Stimulated activated effector memory CD8-positive, alpha-beta T cell treated with anti-CD3 and anti-CD28 coated beads, Interleukin-12 subunit alpha, Interleukin-12 subunit beta, amount 100 ng/mL, for 72 hours (primary cell): Measurements from ENCODE around the gene APOLD1.
"Not testable (repeated sequence)": the region's sequence is repeated elsewhere in the genome, so short reads cannot be mapped to it uniquely, and the experiment has no call there.

ENCODE experiments used
- ATAC-seq: fragments of 150-1000 bp; cut with Tn5 transposase; 2 replicates; pipeline ENCODE4 v1.10.0; 2021
- DNase-seq, 2 donors: peaks; one replicate each; pipeline ENCODE4 v3.0.0; 2021 to 2022; ENCODE audit warnings: low spot score in 2 of 2
- H3K27ac Mint-ChIP-seq: one replicate; pipeline ENCODE4 v1.8.0; 2022; ENCODE audit warnings: mild to moderate bottlenecking, mixed read lengths
- H3K36me3 Mint-ChIP-seq: one replicate; pipeline ENCODE4 v1.8.0; 2022; ENCODE audit warnings: mild to moderate bottlenecking, mixed read lengths
- H3K4me1 Mint-ChIP-seq: one replicate; pipeline ENCODE4 v1.8.0; 2022; ENCODE audit warnings: mixed read lengths
- H3K4me3 Mint-ChIP-seq: one replicate; pipeline ENCODE4 v1.8.0; 2022; ENCODE audit warnings: mild to moderate bottlenecking, mixed read lengths
- H3K9me3 Mint-ChIP-seq: one replicate; pipeline ENCODE4 v1.8.0; 2022; ENCODE audit warnings: mixed read lengths

Gene APOLD1

DNA sequence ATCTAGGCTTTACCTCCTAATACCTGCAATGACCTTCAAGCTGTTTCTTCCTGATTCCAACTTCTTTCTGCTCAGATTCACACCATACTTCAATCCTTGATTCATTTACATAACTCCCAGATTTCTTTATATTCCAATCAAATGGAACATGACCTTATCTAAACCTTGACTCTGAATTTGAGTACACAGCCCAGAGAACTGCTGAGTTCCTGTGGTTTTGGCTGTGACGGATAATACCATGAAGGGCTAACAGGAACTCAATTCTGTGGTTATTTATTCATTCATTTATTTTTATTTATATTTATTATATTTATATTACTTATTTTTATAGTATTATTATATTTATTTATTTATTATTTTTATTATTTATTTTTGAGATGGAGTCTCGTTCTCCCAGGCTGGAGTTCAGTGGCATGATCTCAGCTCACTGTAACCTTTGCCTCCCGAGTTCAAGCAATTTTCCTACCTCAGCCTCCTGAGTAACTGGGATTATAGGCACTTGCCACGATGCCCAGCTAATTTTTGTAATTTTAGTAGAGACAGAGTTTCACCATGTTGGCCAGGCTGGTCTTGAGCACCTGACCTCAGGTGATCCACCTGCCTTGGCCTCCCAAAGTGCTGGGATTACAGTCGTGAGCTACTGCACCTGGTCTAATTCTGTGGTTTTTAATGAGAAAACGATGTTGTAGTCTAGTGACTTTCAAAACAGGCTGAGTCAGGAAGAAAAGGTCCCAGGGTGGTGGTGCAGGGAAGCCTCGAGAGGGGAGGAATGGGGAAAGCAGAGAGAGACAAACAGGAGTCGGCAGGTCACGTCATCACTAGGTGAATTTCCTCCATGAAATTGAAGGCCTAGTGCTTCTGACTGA, 11.7 kb downstream of the APOLD1 start:
- ATAC-seq: no peak
- H3K4me1 Mint-ChIP-seq: peaks cover 9% of the 10 kb centered on the region
- no peaks in the 10 kb centered on the region for H3K9me3 Mint-ChIP-seq
- H3K4me3 Mint-ChIP-seq: no peak overlapping the region
- H3K27ac Mint-ChIP-seq: no peak overlapping the region
- DNase-seq: no peak
- no peaks in the 10 kb centered on the region for H3K36me3 Mint-ChIP-seq

DNA sequence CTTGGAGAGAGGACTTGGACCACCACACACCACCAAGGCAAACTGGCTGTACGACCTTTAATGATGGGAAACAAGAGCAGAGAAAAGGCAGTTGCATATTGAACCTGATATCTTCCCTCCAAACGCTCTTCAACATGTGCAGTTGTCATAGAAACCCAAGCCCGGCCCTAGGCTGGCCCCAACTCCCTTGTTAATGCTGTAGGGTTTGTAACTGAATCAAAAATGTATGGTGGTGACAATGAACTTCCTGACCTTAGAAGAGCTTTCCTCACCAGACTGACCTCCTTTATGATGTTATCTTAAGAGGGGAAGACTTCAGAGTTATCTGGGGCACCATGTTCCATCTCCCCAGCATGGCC, 12.3 kb downstream of the APOLD1 start:
- ATAC-seq (no peak), DNase-seq (no peak)
- Mint-ChIP-seq H3K4me1 (peaks cover 12% of the 10 kb centered on the region), H3K9me3 (no peaks in the 10 kb centered on the region), H3K4me3 (no peak overlapping the region), H3K27ac (no peak overlapping the region), H3K36me3 (no peaks in the 10 kb centered on the region)

DNA sequence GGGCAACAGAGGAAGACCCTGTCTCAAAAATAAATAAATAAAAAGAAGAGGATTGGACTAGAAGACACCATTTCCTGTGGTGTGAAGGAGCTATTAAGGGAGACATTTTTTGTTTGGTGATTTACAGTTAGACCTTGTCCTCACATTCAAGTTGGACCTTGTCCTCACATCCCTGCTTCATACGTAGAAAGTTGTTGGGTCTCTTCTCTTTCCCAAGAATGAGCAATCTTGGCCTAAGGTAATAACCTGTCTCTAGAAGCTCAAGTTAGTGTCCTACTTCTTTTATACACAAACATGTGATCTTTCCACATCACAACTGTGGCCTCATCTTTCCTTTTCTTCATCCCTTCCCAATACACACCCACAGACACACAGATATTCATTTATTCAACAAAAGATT, 13.0 kb downstream of the APOLD1 start:
- Mint-ChIP-seq H3K9me3 (no peaks in the 10 kb centered on the region), H3K4me3 (no peak overlapping the region), H3K36me3 (peaks cover 5% of the 10 kb centered on the region), H3K4me1 (peaks cover 19% of the 10 kb centered on the region), H3K27ac (no peak overlapping the region)
- no peak for ATAC-seq
- no peak for DNase-seq

DNA sequence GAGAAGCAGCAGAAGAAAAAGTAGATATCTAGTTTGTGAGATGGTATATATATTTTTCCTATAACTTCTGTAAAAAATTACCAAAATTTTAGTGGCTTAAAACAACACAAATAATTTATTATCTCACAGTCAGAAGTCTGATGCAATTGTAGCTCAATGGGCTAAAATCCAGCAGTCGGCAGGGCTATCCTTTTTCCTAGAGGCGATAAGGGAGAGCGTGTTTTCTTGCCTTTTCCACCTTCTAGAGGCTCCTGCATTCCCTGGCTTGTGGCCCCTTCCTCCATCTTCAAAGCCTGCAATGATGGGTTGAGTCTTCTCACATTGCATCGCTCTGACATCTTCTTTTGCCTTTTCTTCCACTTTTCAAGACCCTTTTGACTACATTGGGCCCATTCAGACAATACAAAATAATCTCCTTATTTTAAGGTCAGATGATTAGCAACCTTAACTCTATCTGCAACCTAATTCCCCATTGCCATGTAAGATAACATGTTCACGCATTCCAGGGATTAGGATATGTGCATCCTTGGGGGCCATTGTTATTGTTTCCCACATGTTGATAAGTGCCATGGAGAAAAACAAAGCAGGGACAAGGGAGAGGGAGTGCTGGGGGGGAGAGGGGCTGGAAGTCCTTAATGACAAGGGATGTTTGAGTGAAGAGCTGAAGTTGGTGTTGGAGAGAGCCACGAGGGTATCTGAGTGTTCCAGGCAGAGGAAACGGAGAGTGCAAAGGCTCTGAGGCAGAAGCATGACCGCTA, 13.9 kb downstream of the APOLD1 start:
- H3K36me3 Mint-ChIP-seq: peaks cover 6% of the 10 kb centered on the region
- no peak overlapping the region for H3K27ac Mint-ChIP-seq
- peaks cover 23% of the 10 kb centered on the region for H3K4me1 Mint-ChIP-seq
- DNase-seq: no peak
- no peak for ATAC-seq
- no peak overlapping the region for H3K4me3 Mint-ChIP-seq
- no peaks in the 10 kb centered on the region for H3K9me3 Mint-ChIP-seq

DNA sequence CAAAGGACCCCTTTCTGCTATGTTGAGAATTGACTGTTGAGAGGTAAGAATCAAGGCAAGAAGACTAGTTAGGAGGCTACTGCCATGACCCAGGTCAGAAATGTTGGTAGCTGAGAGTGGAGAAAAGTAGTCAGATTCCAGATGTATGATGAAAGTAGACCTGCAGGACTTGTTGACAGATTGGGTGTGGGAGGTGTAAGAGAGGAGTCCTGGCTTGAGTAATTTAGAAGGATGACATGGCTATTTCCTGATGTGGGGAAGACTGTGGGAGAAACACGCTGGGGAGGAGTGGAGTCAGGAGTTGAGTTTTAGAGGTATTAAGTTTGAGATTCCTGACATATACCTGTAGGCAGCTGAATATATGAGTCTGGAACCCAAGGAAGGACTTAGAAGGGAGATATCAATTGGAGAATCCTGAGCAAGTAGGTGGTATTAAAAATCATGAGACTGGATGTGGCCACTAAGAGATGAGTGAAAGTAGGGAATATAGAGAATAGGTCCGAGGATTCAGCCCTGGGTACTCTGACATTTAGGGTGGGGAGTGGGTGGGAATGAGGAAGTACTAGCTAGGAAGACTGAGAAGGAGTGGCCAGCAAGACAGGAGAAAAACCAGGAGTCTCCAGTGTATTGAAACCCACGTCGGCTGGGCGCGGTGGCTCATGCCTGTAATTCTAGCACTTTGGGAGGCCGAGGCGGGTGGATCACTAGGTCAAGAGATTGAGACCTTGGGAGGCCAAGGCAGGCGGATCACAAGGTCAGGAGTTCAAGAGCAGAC, 15.1 kb downstream of the APOLD1 start:
- peaks cover 30% of the 10 kb centered on the region for H3K4me1 Mint-ChIP-seq
- no peak overlapping the region for H3K4me3 Mint-ChIP-seq
- peaks cover 6% of the 10 kb centered on the region for H3K36me3 Mint-ChIP-seq
- no peaks in the 10 kb centered on the region for H3K9me3 Mint-ChIP-seq
- DNase-seq: no peak
- ATAC-seq: no peak
- no peak overlapping the region for H3K27ac Mint-ChIP-seq

DNA sequence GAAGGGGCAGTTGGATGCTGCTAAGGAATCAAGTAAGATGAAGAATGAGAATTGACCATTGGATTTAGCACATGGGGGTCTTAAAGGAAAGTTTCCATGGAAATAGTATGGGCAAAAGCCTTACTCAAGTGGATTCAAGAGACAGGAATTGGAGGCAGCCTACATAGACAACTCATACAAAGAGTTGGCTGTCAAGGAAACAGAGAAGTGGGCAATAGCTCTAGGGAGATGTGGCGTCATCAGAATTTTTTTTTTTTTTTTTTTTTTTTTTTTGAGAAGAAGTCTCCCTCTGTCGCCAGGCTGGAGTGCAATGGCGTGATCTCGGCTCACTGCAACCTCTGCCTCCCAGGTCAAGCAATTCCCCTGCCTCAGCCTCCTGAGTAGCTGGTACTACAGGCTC, 16.2 kb downstream of the APOLD1 start:
- DNase-seq, ATAC-seq, H3K27ac Mint-ChIP-seq, H3K36me3 Mint-ChIP-seq, H3K9me3 Mint-ChIP-seq, H3K4me3 Mint-ChIP-seq: not testable (repeated sequence)
- H3K4me1 Mint-ChIP-seq: peaks cover 30% of the 10 kb centered on the region

DNA sequence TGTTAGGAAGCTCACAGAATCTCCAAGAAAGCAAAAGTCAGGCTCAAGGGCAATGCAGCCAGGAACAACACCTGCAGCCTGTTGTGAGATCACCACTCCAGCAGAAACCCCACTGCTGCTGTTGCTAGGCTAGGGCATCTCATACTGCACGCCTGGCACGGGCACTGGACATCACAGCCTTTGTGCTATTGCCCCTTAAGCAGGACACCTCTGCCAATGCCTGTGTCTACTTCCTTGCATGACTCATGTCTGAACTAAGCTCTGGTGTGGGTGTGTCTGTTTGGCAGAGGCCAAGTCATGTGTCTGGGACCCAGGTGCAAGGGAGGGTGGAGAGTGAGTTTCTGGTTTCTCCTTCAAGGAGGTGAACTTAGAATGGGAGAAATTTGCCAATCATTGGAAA, 17.7 kb downstream of the APOLD1 start:
- DNase-seq (no peak), ATAC-seq (peak; percentile 86)
- Mint-ChIP-seq H3K4me1 (peaks cover 44% of the 10 kb centered on the region), H3K9me3 (no peaks in the 10 kb centered on the region), H3K4me3 (peak overlapping the region; percentile 5), H3K27ac (no peak overlapping the region), H3K36me3 (peaks cover 6% of the 10 kb centered on the region)

DNA sequence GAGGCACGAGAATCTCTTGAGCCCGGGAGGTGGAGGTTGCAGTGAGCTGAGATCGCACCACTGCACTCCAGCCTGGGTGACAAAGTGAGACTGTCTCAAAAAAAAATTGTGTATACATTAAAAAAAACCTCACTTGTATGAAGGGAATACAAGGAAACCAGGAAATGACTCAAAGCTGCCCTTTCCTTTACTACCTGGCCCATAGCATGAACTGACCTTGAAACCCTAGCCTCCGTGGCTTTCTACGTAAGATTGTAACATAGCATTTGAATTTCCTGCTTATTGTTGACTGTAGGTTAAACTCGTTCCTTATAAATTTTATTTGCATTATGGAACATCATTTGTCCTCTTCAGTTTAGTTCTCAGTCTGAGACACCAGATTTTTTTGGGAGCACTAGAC, 18.6 kb downstream of the APOLD1 start:
- ATAC-seq (no peak), DNase-seq (no peak)
- H3K4me3 Mint-ChIP-seq: no peak overlapping the region
- peaks cover 52% of the 10 kb centered on the region for H3K4me1 Mint-ChIP-seq
- H3K27ac Mint-ChIP-seq: no peak overlapping the region
- H3K36me3 Mint-ChIP-seq: peaks cover 11% of the 10 kb centered on the region
- no peaks in the 10 kb centered on the region for H3K9me3 Mint-ChIP-seq

DNA sequence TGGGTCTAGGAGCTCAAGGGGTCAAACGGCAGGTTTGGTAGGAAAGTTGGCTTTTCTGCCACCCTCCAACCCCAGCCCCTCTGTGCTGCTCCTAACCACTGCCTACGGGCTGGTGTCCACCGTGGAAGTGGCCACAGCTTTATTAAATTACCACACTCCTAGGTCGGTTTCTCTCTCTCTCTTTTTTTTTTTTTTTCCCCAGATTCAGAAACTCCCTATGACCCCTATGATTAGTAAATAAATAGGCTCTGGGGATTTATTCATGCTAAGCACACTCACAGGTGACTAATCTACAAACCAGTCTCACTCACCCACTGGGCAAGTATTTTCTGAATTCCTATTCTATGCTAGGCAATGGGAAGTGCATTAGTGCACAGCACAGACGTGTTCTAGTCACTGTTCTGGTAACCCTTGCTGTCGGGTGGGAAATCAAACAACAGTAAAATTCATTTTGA, 19.0 kb downstream of the APOLD1 start:
- no peaks in the 10 kb centered on the region for H3K9me3 Mint-ChIP-seq
- H3K4me1 Mint-ChIP-seq: peaks cover 57% of the 10 kb centered on the region
- no peak overlapping the region for H3K4me3 Mint-ChIP-seq
- H3K27ac Mint-ChIP-seq: no peak overlapping the region
- no peak for DNase-seq
- H3K36me3 Mint-ChIP-seq: peaks cover 11% of the 10 kb centered on the region
- ATAC-seq: no peak

DNA sequence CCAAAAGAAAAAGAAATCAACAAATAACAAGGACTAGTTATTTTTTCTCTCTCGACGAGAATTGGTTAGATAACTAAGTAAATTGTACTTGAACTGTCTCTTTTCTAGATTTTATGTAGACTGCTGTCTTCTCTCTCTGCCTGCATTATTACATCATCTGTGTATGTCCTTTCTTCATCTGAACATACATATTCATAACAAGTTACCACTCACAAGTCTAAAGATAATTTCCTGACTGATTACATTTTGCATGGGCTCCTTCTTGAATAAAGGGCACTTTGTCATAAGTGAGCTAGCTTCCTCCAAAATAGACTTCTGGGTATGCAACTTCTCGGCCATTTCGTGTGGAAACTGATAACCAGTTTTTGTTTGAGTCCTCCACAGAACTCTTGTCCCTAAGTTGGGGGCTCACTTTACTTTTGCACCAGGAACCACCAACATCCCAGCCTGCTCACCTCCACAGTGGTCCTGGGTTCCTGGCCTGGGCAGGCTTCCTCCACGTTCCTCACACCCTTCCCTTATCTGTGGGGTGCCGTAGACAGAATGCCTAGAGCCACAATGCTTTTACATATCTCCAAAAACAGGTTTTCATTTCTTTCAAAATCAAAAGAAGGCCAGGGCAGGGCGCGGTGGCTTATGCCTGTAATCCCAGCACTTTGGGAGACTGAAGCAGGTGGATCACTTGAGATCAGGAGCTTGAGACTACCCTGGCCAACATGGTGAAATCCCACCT, 21.5 kb downstream of the APOLD1 start:
- Mint-ChIP-seq H3K27ac (peak overlapping the region; percentile 94), H3K4me3 (peak overlapping the region; percentile 63), H3K4me1 (peaks cover 50% of the 10 kb centered on the region), H3K36me3 (peaks cover 11% of the 10 kb centered on the region), H3K9me3 (no peaks in the 10 kb centered on the region)
- ATAC-seq: no peak
- no peak for DNase-seq

DNA sequence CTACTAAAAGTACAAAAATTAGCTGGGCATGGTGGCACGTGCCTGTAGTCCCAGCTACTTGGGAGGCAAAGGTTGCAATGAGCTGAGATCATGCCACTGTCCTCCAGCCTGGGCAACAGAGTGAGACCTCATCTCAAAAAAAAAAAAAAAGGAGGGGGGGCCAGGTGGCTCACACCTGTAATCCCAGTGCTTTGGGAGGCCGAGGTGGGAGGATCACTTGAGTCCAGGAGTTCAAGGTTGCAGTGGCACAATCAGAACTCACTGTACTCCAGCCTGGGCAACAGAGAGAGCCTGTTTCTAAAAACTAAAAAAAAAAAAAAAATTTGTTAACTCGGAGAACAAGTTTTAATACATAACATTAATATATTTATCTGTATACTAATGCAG, 22.1 kb downstream of the APOLD1 start:
- H3K4me3 Mint-ChIP-seq: peak overlapping the region; percentile 63
- peaks cover 11% of the 10 kb centered on the region for H3K36me3 Mint-ChIP-seq
- H3K9me3 Mint-ChIP-seq, DNase-seq, ATAC-seq: not testable (repeated sequence)
- peaks cover 44% of the 10 kb centered on the region for H3K4me1 Mint-ChIP-seq
- peak overlapping the region; percentile 94 for H3K27ac Mint-ChIP-seq

DNA sequence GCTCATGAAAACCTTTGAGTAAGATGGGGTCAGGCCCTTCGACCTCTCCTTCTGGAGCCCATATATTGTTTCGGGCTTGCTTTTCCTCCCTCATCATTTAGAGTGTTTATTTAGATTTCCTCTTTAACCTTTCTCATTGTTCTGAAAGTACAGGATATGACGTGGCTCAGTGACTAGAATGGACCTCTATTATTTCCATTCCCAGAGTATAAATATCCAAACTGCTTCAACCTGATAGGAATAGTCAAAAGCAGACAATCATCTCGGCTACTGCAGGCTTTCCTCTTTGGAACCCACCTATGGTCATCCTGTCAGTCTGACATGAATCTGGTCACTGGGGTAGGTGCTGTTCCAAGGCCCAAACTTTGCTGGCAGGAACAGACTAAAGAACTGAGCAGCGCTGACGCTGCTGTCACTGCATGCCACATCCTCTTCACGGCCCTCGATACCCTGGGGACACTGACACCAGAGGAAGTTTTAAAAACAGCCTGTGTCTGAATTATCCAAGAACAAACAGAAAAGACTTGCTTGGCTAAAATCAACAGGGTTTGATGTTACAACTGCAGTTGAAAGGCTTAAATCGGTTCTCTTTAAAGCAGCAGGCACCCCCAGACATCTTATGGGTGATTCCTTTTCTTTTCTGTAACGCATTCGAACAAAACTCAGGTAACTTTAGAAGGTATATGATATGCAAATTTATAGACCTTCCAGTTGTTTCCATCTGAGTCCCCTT, 22.7 kb downstream of the APOLD1 start:
- DNase-seq (peak; percentile 19 to 72), ATAC-seq (peak; percentile 82)
- peaks cover 47% of the 10 kb centered on the region for H3K4me1 Mint-ChIP-seq
- H3K27ac Mint-ChIP-seq: peak overlapping the region; percentile 94
- no peaks in the 10 kb centered on the region for H3K9me3 Mint-ChIP-seq
- peak overlapping the region; percentile 63 for H3K4me3 Mint-ChIP-seq
- H3K36me3 Mint-ChIP-seq: peaks cover 12% of the 10 kb centered on the region

DNA sequence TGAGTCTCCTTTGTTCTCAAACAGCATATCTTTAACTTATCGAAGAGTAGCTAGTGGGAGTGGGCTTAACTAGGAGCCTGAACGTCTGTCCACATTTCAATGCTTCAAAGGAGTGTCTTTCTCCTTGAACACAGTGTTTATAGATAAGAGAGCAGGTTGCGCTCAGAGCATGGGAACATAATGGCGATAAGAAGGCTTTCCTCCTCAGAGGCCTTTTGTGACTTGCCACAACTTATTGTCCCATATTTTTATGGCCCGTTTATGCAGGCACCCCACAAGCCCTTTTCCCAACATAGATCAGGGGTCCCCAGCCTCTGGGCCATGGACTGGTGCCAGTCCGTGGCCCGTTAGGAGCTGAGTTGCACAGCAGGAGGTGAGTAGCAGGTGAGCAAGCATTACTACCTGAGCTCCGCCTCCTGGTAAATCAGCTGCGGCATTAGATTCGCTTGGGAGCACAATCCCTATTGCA, 25.1 kb downstream of the APOLD1 start:
- DNase-seq (no peak), ATAC-seq (no peak)
- Mint-ChIP-seq H3K27ac (no peak overlapping the region), H3K9me3 (no peaks in the 10 kb centered on the region), H3K36me3 (peaks cover 32% of the 10 kb centered on the region), H3K4me3 (no peak overlapping the region), H3K4me1 (peaks cover 57% of the 10 kb centered on the region)

DNA sequence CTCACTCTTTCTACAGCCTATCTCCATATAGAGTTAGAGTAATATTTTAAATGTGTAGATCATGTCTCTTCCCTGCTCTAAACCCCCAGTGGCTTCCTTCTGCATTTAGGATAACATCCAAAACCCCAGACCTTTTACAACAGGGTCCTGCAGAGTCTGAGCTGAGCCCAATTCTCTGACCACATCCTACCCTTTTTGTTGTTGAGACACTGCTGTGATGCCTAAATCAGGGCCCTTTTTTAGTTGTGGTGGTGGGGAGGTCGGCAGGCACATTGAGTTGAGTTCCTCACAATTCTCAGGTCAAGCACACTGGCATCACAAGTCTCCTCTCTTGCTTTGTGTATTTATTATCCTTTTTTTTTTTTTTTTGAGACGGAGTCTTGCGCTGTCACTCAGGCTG, 25.9 kb downstream of the APOLD1 start:
- ATAC-seq (no peak), DNase-seq (no peak)
- Mint-ChIP-seq H3K36me3 (peaks cover 40% of the 10 kb centered on the region), H3K4me1 (peaks cover 65% of the 10 kb centered on the region), H3K9me3 (no peaks in the 10 kb centered on the region), H3K27ac (no peak overlapping the region), H3K4me3 (no peak overlapping the region)
